ENCODE results near the gene KIAA2012.

KIAA2012 gene

GRCh38 chr2:202037086-202037485 is 36.0 kb upstream of the KIAA2012 start:
- TF ChIP-seq CTCF (IDR thresholded peaks at IDR 0.05; ENCODE audit: poor library complexity, severe bottlenecking), result no peak
- ATAC-seq (ENCODE audit: low read depth) (no peak), DNase-seq (ENCODE audit: low spot score) (no peak)
- no peaks in the 10 kb centered on the region for H3K9me3 ChIP-seq (ENCODE audit: severe bottlenecking)
- H3K4me3 ChIP-seq (ENCODE audit: severe bottlenecking), result no peak overlapping the region
- H3K4me1 ChIP-seq (ENCODE audit: insufficient read depth, poor library complexity, severe bottlenecking), result no peaks in the 10 kb centered on the region
- peaks cover 31% of the 10 kb centered on the region for H3K27me3 ChIP-seq (ENCODE audit: insufficient read depth, poor library complexity, severe bottlenecking)
- H3K36me3 ChIP-seq (ENCODE audit: low read depth), result no peaks in the 10 kb centered on the region
- no peak overlapping the region for H3K27ac ChIP-seq (ENCODE audit: poor library complexity, severe bottlenecking)

- H3K27ac ChIP-seq (ENCODE audit: poor library complexity, severe bottlenecking), result no peak overlapping the region
- no peak for DNase-seq (ENCODE audit: low spot score)
- H3K9me3 ChIP-seq (ENCODE audit: severe bottlenecking), result no peaks in the 10 kb centered on the region
- no peak for TF ChIP-seq CTCF (IDR thresholded peaks at IDR 0.05; ENCODE audit: poor library complexity, severe bottlenecking)
- no peaks in the 10 kb centered on the region for H3K4me1 ChIP-seq (ENCODE audit: insufficient read depth, poor library complexity, severe bottlenecking)
- H3K36me3 ChIP-seq (ENCODE audit: low read depth), result no peaks in the 10 kb centered on the region
- H3K4me3 ChIP-seq (ENCODE audit: severe bottlenecking), result no peak overlapping the region
- ATAC-seq (ENCODE audit: low read depth), result 0 out of 3 replicates have a peak, but pooled peaks have one; percentile 24
- peaks cover 20% of the 10 kb centered on the region for H3K27me3 ChIP-seq (ENCODE audit: insufficient read depth, poor library complexity, severe bottlenecking)
Measured at GRCh38 chr2:202038471-202039277, 34.4 kb upstream of the KIAA2012 start.

GRCh38 chr2:202039278-202040078 is 33.6 kb upstream of the KIAA2012 start:
- DNase-seq (ENCODE audit: low spot score) (no peak), ATAC-seq (ENCODE audit: low read depth) (no peak)
- Histone ChIP-seq H3K27me3 (ENCODE audit: insufficient read depth, poor library complexity, severe bottlenecking) (peaks cover 20% of the 10 kb centered on the region), H3K9me3 (ENCODE audit: severe bottlenecking) (no peaks in the 10 kb centered on the region), H3K27ac (ENCODE audit: poor library complexity, severe bottlenecking) (no peak overlapping the region), H3K4me3 (ENCODE audit: severe bottlenecking) (no peak overlapping the region), H3K4me1 (ENCODE audit: insufficient read depth, poor library complexity, severe bottlenecking) (no peaks in the 10 kb centered on the region), H3K36me3 (ENCODE audit: low read depth) (no peaks in the 10 kb centered on the region)
- TF ChIP-seq CTCF (IDR thresholded peaks at IDR 0.05; ENCODE audit: poor library complexity, severe bottlenecking), result no peak

- peaks cover 12% of the 10 kb centered on the region for H3K27me3 ChIP-seq (ENCODE audit: insufficient read depth, poor library complexity, severe bottlenecking)
- H3K9me3 ChIP-seq (ENCODE audit: severe bottlenecking), result no peaks in the 10 kb centered on the region
- no peak overlapping the region for H3K27ac ChIP-seq (ENCODE audit: poor library complexity, severe bottlenecking)
- DNase-seq (ENCODE audit: low spot score), result no peak
- H3K36me3 ChIP-seq (ENCODE audit: low read depth), result no peaks in the 10 kb centered on the region
- no peak for ATAC-seq (ENCODE audit: low read depth)
- H3K4me1 ChIP-seq (ENCODE audit: insufficient read depth, poor library complexity, severe bottlenecking), result no peaks in the 10 kb centered on the region
- H3K4me3 ChIP-seq (ENCODE audit: severe bottlenecking), result no peak overlapping the region
- no peak for TF ChIP-seq CTCF (IDR thresholded peaks at IDR 0.05; ENCODE audit: poor library complexity, severe bottlenecking)
Measured at GRCh38 chr2:202040079-202040844, 32.8 kb upstream of the KIAA2012 start.

Measured in RWPE2 (cell line).